Activated naive CD4-positive, alpha-beta T cell (primary cell): Measurements from ENCODE around the gene TBC1D19.

Experiments used
- DNase-seq, 4 experiments: peaks; one replicate each; lab custom pipeline; 2025; lab: John Stamatoyannopoulos, UW

The TBC1D19 gene

DNA sequence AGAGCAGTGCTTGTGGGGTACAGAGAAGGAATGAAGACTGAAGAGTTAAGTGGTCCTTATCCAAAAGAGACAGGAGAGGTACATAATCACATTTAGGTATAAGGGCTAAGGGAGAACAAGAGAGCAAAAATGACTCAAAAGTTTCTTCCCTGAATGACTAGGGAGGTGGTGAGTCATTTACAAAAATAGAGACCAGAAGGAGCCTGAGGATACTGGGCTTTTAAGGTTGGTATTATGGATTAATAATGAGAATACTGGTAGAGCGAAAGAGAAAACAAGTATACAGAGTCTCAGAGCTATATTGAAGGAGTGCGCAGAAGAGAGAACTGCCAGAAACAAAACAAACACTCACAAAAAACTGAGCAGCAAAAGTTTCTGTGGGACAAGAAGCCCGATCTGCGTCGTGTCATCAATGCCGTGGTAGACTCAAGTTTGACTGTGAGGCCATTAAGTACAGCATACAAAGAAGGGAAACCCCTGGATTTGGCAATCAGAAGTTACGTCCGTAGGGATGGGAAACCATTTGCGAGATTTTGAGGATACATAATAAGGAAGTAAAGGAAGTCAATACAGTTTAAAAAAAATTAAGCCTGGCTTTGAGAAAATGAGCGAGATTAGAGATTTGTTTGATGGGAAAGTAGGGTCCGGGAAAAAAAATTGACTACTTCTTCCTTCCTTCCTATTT, 147.6 kb downstream of the TBC1D19 start:
- no peak for DNase-seq

DNA sequence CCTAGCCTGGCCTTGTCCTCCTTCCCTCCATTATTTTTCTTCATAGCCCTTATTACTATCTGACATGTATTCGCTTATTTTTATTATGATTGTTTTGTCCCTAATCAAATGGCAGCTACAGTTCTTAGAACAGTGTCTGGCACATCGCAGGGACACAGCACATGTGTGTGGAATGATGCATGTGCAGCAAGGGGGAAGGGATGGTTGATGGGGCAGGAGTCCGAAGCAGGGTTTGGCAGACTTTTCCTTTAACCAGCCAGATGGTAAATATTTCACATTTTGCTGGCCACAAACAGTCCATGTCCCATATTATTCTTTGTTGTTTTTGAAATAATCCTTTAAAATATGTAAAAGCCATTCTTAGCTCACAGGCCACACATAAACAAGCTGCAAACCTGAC, 148.5 kb downstream of the TBC1D19 start:
- DNase-seq: no peak

DNA sequence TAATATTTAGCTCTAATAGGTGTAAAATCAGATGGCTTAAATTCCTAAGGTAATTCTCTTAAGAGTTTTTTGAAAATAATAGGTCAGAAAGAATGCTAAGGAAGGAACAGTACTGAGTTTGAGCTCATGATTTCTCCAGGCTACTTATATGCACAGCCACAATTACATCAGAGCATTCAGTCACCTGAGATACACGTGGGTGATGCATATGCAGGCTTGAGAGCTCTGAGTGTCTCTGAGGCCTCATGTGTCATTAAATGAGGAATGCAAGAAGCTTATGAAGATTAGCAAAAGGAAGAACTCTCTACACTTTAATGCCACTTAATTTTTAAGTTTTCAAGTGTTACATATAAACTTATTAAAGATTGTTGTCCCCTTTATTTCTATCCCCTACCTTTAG, 152.7 kb downstream of the TBC1D19 start:
- no peak for DNase-seq

DNA sequence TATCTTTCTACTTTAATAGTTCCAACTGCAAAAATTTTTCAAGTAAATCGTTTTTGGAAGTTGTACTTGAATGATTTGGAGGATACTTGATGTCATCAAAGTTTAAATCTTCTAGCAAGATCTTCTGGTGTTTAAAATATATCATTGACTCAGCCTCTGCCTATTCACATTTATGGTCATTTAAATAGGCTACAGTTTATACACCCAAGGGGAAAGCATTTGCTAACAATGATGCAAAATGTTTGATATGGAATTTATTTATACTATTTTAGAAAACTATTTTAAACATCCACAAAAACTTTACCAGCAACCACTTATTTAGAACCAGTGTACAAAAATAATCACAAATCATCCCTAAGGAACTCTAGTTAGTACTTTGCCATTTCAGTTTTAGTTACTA, 153.5 kb downstream of the TBC1D19 start:
- DNase-seq: no peak

DNA sequence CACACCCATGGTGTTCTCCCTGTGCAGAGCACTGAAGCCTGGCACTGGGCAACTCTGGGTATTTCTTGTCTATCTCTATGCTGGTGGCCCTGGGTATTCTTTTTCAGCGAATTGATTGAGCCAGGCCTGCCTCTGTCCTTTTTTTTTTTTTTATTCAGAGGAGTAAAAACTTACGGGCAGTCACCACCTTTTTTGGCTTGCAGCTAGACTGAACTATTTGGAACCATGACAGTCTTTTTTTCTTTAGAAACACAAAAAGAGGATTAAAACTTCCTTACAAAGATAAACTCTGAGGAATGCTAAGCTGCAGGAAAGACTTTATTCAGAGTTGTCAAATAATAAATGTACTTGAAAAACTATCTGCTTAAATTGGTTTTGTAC, 157.6 kb downstream of the TBC1D19 start:
- no peak for DNase-seq

DNA sequence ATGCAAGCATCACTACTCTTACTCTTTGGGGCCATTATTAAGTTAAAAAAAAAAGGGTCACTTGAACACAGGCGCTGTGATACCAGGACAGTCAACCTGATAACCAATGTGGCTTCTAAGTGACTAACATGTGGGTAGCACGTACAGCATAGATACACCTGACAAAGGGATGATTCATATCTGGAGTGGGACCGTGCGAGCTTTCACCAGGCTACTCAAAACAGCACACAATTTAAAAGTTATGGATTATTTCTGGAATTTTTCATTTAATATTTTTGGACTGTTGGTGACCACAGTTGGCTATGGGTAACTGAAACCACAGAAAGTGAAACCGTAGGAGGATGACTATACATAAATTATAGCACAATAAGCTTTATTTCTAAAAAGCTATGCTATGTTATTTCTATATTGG, 162.9 kb downstream of the TBC1D19 start:
- no peak for DNase-seq

DNA sequence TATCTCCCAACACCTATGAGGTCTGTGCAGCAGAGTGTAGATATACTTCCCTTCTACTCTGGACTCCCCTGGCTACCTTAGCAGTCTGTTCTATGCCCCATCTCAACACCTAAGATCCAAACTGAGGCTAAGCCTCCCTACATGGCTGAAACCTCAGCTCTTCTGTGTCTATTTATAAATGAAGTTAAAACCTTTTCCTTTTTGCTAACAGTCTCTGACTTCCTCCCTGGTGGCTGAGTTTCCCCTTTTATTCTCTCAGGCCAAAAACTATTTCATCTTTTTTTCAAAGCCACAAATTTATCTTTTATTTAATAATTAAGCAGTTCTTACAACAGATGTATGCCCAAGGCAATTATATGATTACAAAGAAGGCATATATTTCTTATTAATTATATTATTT, 164.9 kb downstream of the TBC1D19 start:
- no peak for DNase-seq

DNA sequence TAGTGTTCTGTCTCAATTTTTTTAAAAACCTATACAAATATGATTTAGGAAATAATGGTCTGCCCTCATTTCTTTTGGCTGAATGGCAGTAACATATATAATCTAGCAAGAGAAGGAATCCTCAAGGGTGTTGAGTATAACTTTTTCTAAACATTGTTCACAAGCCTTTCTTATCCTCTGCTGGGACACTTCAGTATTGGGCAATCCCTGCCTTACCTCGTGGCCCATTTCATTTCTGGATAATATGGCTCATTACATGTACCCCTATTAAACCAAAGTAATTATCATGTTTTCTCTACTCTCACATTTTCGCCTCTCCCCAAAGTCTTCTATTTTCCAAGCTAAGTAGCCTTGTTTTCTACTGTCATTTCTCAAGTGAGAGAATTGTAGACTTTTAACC, 166.0 kb downstream of the TBC1D19 start:
- DNase-seq: no peak

DNA sequence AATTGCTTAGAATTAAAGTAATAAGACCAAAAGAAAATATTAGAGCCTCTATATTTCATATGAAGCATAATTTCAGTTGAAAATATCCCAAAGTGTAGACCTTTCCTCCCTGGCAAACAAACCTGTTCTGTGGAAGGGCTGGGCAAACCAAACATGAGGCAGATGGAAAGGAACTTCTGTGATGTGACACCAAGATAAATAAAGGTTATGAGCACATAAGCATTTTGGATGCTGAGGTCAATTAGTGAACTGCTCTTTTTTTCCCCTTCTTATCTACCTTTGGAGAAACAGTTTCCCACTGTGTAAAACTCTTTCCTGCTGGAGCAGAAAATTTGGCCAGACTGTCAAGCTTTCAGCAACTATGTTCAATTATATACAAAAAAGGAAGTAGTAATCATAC, 167.1 kb downstream of the TBC1D19 start:
- DNase-seq: no peak

DNA sequence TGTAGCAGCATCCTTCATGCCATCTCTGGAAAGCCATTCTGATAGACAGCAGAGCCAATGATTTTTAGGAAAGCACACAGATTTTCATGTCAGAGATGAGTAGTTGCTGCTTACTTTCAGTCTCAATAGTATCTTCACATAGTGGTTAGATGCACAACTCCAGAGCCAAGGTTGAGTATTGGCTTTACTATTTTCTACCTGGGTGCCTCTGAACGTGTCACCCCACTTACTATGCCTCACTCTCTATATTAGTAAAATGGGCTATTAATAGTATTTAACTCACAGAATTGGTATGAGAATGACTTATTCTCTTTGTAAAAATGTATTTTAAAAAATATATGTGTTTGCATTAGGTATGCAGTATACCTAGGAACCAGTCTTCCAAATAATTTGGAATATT, 168.0 kb downstream of the TBC1D19 start:
- DNase-seq: no peak

DNA sequence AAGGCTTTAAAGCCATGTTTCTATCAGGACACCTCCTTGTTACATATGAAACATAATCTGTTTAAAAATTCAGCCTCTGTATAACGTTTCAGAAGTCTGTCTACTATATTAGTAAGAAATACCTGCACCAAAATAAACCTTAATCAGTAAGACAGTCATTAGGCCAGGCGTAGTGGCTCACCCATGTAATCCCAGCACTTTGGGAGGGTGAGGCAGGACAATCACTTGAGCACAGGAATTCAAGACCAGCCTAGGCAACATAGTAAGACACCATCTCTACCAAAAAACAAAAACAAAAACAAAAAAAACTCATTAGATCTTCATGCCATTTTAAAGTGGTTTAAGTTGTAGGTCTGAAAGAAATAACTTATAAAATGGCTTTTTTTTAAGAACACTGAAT, 169.3 kb downstream of the TBC1D19 start:
- DNase-seq: no peak

DNA sequence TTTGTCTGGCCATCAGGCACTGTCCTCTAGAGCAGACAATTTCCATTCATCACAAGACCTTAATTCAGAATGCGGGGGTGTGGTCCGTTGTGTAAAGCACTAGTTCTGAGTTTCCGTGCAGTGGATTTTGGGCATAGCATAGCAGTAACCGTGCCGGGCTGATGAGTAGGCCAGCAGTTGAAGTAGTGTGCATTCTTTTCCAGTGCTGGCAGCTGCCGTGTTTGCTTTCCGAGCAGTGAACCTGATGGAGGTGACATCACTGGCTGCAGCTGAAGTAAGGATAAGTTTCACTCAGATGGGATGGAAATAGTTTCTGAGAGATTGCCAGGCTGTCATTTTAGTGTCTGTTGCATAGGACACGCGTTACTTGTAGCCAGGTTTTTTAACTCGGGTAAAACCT, 169.7 kb downstream of the TBC1D19 start:
- no peak for DNase-seq

DNA sequence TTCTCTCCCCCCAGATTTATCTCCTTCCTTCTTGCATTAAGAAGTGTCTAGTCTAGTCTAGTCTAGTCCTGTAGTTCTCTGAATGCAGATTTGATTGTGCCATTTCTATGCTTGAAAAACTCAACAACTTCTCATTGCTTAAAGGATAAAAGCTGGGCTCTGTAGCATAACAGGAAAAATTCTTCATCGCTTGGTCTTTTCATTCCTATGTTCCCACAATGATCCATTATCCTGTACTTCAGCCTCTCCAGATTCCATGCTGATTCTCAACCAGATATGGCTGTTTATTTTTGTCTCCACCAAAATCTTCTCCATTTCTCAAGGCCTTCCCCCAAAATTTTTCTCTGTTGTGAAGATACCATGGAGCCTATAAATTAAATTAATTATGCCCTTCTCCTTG, 173.9 kb downstream of the TBC1D19 start:
- DNase-seq: no peak

DNA sequence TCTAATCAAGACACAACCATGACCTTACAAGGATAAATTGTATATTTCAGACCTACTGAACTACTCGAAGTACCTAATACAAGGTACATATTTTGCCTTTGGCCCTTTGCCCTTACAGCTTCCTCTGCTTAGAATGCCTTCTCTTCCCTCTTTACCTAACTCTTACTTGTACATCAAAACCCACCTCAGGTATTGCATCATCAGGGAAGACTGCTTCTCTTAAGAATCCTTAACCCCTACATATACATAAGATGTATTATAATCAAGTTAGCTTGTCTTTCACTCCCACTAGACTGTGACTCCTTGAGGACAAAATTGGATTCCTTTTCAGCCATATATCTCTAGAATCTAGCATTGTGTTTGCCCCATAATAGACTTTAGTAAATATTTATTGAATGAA, 175.0 kb downstream of the TBC1D19 start:
- DNase-seq: no peak

DNA sequence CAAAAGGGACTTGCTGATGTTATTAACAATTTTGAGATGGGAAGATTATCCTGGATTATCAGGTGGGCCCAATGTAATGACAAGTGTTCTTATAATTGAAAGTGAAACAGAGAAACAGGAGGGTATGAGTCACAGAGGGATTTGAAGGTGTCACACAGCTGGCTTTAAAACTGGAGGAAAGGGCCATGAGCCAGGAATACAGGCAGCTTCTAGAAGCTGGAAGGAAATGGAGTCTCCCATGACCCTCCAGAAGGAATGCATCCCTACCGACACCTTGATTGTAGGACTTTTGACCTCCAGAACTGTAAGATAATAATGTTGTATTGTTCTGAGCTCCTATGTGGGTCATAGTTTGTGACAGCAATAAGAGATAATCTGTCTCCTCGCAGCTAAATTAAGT, 178.8 kb downstream of the TBC1D19 start:
- no peak for DNase-seq

DNA sequence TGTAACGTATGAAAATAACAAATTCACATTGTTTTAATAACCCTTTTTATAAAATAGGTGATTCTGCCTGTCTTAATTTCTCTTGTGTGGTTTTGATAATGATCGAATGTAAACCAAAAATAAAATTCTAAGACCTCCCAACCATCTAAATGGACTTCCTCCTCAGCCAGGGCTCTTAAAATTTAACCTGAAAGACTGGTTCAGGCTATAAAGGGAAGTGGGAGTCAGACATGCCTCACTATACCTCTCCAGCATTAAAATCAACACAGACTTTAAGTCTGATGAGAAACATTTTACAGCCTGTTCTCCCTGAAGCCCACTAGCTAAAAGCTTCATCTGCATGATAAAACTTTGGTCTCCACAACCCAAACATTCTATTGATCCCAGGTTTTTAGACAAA, 179.2 kb downstream of the TBC1D19 start:
- no peak for DNase-seq

DNA sequence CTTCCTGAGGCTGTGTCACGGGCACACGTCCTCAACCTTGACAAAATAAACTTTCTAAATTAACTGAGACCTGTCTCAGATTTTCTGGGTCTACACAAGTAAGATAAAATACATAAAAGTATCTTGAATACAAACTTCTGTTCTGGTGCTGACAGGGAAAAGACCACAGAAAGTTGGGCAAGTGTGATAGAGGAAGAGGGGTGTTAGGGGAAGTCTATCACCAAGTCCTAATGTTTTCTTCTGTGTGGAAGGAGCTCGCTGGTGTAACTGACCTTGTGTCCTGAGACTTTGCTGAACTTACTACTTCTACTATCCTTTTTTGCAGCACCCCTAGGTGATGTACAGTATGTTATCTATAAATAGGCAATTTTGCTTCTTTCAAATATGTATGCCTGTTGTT, 179.8 kb downstream of the TBC1D19 start:
- DNase-seq: no peak

DNA sequence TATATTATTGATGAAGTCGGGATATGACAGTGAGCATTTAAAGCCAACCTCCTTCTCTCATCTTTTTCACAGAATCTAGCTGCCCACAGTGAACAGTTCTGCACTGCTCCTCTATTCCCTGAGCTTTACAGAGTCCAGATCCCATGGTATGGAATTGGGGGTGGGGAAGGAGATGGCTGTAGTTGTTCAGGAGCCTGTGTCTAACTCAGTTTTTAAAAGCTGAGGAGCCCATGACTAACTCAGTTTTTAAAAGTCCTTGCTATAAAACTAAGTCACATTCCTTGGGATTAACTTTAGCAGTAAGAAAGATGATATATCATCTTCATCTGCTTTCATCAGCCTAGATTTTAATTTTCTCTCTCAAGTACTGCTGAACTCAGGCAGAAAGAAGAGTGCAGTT, 180.3 kb downstream of the TBC1D19 start:
- no peak for DNase-seq

DNA sequence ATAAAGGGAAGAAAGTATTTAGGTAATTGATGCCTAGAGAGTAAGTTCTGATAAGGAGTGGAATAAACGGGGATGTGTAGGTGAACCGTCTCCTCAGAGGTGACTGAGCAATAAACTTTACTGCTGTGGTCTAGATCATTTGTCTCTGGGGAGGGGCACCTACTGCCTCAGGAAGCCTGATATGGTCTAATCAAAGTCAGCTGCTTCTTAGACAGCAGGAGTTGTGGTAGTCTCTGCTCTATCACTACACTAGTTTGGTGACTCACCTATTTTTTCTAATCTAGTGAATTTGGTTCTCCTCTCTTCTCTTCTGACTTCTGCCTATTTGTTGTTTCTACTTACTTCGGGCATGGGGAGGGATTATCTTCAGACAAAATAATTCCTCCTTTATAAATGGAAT, 181.6 kb downstream of the TBC1D19 start:
- DNase-seq: no peak

DNA sequence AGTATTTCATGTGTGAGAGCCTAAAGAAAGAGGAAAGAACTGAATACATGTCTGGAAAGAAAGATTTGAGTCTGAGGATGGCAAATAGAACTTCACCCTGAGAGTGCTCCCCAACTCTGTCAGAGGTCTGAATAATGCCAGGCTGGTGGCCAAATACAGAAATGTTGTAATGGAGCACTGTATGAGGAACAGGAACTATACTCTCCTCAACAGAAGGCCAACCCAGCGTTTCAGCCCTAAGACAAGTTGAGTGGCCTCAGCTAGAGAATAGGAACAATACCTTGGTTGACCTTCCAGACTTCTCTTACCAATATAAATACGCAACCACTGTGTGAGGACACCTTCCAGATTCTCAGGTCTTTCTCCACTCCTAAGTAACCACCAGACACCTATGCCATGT, 182.3 kb downstream of the TBC1D19 start:
- DNase-seq: no peak

DNA sequence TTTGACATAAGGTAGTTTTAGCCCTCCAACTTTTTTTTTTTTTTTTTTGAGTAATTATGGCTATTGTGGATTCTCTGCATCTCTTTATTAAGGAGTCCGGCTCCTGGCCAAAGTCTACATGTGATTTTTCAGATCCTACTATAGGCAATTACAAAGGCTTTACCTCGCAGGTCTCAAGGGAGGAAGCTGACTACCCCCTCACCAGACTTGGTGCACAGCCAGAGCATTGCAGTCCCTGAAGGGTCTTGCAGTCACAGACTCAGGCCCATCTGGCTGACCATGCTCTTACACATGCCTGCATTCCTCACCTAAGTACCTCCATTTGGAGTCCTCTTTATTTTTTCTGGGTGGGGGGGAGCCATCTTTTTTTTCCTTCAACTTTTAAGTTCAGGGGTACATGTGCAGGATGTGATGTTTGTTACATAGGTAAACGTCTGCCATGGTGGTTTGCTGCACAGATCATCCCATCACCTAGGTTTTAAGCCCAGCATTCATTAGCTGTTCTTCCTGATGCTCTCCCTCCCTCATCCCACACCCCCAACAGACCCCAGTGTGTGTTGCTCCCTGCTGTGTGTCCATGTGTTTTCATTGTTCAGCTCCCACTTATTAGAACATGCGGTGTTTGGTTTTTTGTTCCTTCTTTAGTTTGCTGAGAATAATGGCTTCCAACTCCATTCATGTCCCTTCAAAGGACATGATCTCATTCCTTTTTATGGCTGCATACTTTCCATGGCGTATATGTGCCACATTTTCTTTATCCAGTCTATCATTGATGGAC, 188.4 kb downstream of the TBC1D19 start:
- DNase-seq: no peak

DNA sequence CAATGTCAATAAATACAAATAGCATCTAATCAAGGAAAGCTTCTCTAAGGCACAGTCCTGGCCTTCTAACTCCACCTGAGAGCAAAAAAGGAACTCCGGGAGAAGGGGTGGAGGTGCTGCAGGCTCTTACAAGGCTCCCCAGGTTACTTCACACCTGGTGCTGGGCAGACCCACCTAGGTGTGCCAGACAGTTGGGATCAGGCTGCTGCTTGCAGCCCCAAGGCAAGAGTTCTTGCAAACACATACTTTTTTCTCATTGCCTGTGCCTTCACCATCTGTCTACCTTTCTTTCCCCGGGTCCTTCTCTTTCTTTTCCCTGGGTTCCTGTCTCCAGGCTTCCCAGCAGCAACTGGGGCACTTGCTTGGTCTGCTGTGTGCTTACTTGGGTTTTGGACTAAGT, 195.3 kb downstream of the TBC1D19 start:
- no peak for DNase-seq

DNA sequence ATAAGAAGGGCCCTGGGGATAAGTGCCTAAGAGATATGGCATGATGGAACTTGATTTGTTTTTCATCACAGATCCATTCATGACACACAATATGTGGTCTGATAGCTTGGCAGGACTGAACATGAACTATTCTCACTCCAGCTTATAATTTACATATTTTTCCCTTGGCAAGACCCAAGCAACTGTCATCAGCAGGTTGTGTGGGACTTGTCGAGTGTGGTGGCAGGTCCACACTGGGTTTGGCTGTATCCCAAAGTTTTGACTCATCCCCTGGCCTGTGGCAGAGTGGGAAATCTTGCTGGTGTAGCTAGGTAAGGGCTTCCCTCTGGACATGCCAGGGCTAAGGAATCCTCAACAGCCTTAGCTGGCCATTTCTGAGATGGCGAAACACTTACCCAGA, 195.8 kb downstream of the TBC1D19 start:
- DNase-seq: no peak

DNA sequence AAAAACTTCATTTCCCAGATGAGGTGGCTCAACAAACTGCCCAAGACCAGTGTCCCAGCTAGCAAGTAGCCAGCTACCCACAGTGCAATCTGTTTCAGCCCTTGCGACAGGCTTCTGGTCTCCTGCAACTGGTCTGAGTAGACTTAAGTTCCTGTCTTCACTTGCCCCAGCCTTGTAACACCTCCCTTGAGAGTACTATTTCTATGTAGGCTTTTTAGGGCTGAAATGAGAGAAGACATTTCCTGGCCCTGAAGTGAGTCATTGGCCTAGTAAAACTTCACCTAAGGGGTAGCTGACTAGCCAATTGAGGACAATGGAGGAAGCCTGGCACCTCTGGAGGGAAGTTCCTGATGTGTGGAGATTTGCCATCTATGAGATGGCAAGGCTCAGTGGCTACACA, 196.7 kb downstream of the TBC1D19 start:
- no peak for DNase-seq
